ENCODE measurements around the gene KLHL29.

GRCh38 chr2:23379220-23379695 lies 5.7 kb upstream of the KLHL29 start:
- TF ChIP-seq, protein P1, sequence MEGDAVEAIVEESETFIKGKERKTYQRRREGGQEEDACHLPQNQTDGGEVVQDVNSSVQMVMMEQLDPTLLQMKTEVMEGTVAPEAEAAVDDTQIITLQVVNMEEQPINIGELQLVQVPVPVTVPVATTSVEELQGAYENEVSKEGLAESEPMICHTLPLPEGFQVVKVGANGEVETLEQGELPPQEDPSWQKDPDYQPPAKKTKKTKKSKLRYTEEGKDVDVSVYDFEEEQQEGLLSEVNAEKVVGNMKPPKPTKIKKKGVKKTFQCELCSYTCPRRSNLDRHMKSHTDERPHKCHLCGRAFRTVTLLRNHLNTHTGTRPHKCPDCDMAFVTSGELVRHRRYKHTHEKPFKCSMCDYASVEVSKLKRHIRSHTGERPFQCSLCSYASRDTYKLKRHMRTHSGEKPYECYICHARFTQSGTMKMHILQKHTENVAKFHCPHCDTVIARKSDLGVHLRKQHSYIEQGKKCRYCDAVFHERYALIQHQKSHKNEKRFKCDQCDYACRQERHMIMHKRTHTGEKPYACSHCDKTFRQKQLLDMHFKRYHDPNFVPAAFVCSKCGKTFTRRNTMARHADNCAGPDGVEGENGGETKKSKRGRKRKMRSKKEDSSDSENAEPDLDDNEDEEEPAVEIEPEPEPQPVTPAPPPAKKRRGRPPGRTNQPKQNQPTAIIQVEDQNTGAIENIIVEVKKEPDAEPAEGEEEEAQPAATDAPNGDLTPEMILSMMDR (IDR thresholded peaks at IDR 0.05): no peak
- TF ChIP-seq POLR2A (IDR thresholded peaks at IDR 0.05): no peak

All from thyroid gland (tissue), 4 donors.